ENCODE data around the gene FAM149A.

FAM149A gene

GRCh38 chr4:186159613-186160012 is 55.1 kb downstream of the FAM149A start:
- FAIRE-seq, result no peak

- FAIRE-seq, result no peak
Observed at GRCh38 chr4:186161138-186161537, 56.6 kb downstream of the FAM149A start.

DNA sequence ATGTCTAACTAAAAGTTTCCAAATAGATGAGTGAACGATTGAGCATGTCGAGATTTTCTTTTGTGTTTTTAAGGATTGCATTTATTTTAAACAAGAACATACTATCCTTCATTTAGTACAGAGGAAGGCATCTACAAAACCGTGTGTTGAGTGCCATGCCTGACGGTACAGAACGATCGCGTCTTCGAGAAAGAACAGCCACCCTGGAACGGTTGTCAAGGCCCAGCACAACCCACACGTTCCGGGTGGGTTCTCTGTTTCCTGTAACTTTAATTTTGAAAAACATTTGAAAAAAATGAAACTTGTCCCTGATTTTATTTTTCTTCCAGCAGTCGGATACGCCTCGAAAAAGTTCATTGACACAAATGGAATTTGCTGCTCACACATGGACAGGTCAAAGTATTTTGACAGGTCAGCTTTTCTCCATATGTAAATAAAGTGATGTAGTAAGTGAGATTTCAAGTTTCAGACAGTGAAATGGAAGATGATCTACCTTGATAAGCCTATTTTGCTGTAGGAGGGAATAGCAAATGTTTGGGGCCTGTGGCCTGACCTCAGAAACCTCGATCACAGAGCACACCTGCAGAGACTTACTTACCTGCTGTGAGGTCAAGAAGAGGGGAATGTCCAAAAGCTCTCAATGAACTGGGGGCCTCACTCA is 62.5 kb downstream of the FAM149A start:
- FAIRE-seq, result no peak

- FAIRE-seq, result no peak
Observed at GRCh38 chr4:186167605-186168004, 63.1 kb downstream of the FAM149A start.

GRCh38 chr4:186168750-186169149 is 64.2 kb downstream of the FAM149A start:
- FAIRE-seq, result no peak

DNA sequence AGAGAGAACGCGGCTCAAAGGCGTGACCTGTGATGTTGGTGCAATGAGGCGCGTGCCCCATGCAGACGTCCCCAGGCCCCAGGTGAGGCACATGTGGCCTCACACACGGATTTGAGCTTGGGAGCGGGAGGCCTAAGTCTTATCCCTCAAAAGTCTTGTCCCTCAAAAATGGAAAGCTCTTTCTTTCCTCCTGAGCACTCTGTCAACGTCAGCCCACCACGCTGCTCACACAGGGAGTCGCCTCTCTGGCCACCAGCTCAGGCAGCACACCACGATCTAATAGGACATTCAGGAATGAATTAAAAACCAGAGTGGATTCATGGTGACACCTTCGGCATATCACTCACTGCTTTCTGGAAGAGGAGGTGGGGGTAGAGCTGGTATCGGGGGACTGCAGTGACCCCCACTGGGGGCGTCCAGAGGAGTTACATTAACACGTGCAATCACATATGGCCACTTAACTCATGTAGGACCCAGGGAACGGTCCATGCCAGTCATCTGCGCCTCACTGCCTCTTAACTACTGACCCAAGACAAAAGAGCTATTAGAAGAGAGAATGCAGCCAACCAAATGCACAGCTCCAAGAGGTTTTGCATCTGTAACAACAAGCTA is 64.9 kb downstream of the FAM149A start:
- no peak for FAIRE-seq

DNA sequence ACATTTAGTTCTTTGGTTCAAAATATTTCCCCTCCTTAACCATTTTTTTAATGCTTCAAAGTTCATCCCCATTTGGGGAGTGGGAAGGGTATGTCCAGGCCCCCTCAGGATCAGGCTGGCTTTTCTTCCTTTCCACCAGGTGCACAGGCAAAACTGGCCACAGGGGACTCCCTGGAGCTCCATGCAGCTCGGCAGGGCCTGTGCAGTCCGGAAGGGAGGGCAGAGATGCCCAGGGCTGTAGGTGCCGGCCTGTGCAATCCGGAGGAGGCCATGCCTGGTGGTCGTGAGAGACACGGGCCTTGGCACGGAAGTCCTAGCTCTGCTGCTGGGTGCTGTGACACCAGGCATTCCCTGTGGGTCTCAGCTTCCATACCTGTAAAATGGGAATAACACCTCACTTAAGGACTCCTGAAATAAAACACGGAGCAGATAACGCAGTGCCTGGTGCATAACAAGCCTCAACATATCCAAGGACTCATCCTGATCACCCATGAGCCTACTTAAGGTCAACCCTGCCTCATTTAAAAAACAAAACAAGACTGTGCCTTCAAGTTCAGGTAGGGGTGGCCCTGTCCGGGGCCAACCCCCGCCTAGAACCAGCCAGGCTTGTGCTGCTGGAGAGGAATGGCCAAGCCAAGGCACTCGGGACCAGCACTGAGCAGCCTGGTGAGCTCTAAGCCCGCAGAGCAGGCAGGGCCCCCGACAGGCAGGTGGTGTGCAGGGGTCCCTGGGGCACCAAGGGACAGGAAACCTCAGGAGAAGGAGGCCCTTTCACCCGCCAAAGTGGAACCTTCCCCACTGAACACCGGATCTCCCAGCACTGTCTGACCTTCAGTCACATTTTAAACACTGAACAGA is 65.7 kb downstream of the FAM149A start:
- no peak for FAIRE-seq

GRCh38 chr4:186170966-186171365 is 66.5 kb downstream of the FAM149A start:
- FAIRE-seq, result no peak

DNA sequence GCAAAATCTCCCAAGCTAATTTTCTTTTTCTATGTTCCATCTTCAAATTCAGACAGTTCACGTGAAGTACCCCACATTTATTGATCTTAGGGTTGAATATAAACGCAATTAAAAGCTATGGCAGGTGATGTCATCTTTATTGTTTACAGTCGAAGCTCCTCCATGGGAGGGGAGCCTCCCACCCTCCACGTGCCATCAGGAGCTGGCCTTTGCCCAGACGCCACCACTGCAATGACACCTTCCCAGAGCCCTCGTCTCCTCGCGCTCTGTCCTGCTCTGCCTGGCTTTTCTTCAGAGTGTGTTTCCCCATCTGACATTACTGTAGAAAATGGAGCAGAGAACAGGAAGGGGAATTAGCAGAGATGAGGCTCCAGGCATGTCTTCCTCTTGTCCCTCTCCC is 68.0 kb downstream of the FAM149A start:
- FAIRE-seq, result no peak

DNA sequence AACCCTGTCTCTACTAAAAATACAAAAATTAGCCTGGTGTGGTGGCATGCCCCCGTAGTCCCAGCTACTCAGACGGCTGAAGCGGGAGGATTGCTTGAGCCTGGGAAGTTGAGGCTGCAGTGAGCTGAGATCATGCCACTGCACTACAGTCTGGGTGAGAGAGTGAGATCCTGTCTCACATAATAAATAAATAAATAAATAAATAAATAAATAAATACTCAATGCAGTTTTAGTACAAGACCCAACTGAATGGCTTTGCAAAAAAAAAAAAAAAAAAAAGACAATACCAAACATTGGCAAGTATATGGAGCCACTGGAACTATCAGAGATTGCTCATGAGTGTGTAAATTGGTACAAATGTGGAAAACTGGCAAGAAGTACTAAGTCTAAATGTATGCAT is 83.6 kb downstream of the FAM149A start:
- FAIRE-seq, result no peak

- no peak for FAIRE-seq
Observed at GRCh38 chr4:186189656-186190055, 85.2 kb downstream of the FAM149A start.

- FAIRE-seq, result no peak
Observed at GRCh38 chr4:186190581-186191199, 86.2 kb downstream of the FAM149A start.

DNA sequence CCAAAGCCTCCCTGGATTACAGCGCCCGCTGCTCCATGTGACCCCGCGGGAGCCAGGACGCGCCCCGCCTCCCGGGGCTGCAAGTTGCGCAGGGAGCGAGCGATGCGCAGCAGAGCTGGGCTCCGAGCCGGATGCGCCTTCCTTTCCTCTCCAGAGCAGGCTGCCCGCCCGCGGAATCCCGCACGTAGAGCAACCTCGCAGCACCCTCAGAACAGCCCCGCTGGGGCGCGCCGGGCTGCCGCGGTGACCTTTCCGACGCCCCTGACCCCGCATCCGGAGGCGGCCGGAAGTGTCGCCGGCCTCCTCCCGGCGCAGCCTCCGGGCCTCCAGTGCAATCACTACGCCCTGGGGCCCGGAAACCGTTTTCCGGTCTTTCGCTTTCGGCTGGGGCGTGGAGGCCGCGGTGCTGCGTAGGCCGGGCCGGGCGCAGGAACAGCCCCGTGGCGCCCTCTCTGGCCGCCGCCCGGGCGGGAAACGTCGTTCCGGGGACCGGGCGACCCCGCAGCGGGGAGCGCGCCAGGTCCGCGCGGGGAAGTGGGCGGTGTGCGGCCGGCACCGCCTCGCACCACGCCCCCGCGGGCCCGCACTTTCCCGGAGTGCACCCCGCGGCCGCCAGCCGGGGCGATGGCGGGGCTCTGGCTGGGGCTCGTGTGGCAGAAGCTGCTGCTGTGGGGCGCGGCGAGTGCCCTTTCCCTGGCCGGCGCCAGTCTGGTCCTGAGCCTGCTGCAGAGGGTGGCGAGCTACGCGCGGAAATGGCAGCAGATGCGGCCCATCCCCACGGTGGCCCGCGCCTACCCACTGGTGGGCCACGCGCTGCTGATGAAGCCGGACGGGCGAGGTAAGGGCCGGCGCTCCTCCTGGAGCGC is 86.9 kb downstream of the FAM149A start, which contains the start of gene CYP4V2:
Gene CYP4V2, plus strand, starts transcription at position 368 of the 866 bp plus-strand sequence. Its CDS starts 257 bp downstream, at position 625.
- no peak for FAIRE-seq

DNA sequence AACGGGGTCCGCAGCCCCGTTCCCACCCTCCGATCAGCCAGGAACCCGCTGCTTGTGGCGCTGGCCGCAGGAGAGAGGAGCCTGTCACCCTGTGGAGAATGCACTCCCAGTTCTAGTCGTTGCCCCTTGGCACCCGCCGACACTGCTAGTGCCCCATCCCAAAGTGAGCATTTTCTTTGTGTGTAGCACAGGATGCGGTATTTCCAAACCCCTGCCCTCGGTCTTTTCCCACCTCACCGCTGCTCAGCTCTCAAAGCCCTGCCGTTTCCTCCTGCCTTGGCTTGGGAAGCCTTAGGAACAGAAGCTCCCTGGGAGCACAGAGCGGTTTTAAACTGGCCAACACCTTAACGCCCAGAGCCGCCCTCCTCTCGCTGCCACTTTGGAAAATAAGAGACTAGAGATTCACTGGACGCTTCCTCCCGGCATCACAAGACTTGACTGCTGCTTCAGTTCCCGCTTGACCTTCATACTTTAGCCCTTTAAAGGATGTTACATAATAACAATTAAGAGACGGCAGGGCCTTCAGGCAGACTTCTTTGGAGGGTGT is 87.6 kb downstream of the FAM149A start:
- FAIRE-seq, result peak; percentile 56

DNA sequence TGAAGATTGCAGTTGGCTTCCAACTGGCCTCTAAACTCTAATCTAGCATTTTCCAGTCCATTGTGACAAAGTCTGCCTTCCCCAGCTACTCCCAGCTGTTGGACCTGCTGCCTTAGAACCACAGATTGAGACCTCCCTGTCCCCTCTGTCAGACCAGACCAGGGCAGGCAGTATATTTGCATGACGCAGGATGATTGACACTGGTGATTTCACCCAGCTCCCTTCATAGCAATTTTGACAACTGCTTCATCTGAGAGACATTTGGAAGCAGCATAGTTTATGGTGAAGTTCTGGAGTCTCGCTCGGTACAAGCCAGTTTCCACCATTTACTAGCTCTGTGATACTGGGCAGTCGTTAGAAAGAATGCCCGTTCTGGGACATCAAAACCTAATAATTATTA is 89.3 kb downstream of the FAM149A start:
- FAIRE-seq, result no peak

DNA sequence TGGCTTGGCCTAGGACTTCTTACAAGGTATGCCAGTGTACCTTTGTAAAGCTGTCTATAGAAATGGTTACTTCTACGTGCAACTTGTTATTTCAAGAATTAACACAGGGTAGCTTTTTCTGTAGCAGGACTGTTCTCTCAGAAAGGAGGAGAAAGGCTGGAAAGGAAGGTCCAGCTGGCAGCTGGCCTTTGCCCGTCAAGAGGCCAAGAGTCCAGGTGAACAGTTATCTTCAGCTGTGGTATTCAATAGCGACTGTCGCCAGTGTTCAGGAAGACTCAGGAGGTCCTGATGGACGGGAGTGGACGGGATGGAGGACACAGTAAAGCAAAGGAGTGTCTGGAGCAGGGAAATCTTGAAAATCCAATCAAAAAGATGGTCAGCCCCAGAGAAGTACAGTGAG is 91.6 kb downstream of the FAM149A start:
- FAIRE-seq, result no peak

GRCh38 chr4:186200516-186200915 is 96.0 kb downstream of the FAM149A start:
- no peak for FAIRE-seq

GRCh38 chr4:186201010-186201409 is 96.5 kb downstream of the FAM149A start:
- no peak for FAIRE-seq

DNA sequence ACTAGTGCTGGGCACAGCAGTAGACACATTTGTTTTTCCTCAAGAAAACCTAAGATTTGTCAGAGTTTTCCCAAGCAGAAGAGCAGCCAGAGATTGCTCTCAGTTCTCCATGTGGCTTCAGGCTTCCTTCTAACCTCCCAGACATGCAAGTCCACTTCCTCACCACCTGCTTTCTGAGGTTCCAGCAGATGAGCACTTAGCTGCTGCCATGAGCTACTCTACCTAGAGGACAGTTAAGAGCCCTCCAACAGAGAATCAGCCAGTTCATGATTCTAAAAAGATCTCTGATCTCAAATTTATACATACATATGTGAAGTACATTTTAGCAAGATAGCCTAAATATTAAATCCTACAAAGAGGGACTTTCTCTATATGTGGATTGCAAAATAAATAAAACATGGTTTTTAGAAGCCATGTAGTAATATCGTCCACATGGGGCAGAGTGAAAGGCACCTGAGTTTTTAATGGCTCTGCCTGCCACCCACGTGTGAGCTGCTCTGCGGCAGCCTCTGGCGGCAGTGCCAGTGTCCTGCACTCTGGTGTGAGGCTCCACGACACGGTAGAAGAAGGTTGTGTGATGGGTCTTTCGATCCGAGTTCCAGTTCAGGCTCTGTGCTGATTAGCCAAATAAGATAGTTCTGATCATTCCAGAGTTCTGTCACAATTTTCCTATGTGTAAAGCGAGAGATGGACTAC is 97.2 kb downstream of the FAM149A start:
- FAIRE-seq, result no peak

- no peak for FAIRE-seq
Observed at GRCh38 chr4:186202490-186203140, 98.1 kb downstream of the FAM149A start.

DNA sequence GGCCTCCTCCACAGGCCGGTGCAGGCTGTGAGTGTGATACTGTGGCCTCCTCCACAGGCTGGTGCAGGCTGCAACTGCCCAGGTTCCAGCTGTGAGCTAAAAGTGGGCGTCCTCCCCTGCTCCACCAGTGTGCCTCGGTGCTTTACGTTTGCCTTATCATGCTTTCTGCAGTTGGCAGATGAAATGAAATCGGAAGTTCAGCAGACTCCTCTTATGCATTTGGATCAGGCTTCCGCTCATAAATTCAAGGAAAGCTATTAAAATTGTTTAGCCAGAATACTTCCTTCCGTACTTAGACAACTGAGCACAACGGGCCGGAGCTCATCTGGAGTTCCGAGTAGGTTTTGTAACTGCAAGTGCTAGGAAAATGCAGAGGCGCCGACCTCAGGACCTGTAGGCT is 98.9 kb downstream of the FAM149A start:
- no peak for FAIRE-seq

Data from islet of Langerhans (tissue), 1 donor.